SU-DHL-6 (cell line): ENCODE results near the gene ADCY3.

Source experiments
- H2AFZ ChIP-seq: fragments of 200-600 bp; sonication (generic); 2 replicates; pipeline ENCODE4 v1.6.1; 2014; ENCODE audit warnings: low read depth, mild to moderate bottlenecking, moderate library complexity, mixed read lengths, antibody characterized with exemption, low read length; ENCODE audit not compliant: severe bottlenecking
- H3F3A ChIP-seq: fragments of 200-600 bp; shearing (Covaris generic); 2 replicates; pipeline ENCODE4 v1.6.0; 2016; ENCODE audit warnings: antibody characterized with exemption, mild to moderate bottlenecking; ENCODE audit not compliant: insufficient read depth
- H3K27ac ChIP-seq: fragments of 200-600 bp; sonication (generic); 2 replicates; pipeline ENCODE4 v1.5.1; 2016; ENCODE audit warnings: low read depth, mild to moderate bottlenecking, low read length, moderate library complexity, mixed read lengths
- H3K27me3 ChIP-seq: fragments of 200-600 bp; sonication (generic), shearing (Covaris generic); 2 replicates; pipeline ENCODE4 v1.6.0; 2014; ENCODE audit warnings: mild to moderate bottlenecking, low read length
- H3K36me3 ChIP-seq: fragments of 200-600 bp; sonication (generic); 2 replicates; pipeline ENCODE4 v1.6.1; 2014; ENCODE audit warnings: mild to moderate bottlenecking, low read length, mixed read lengths
- H3K4me2 ChIP-seq: fragments of 300-600, 200-600 bp; shearing (Covaris generic), sonication (generic); 2 replicates; pipeline ENCODE4 v1.6.0; 2014; ENCODE audit warnings: low read length, low read depth, mild to moderate bottlenecking; ENCODE audit not compliant: poor library complexity, severe bottlenecking
- H3K4me3 ChIP-seq: fragments of 200-600 bp; sonication (generic); 2 replicates; pipeline ENCODE4 v1.5.1; 2014; ENCODE audit warnings: antibody characterized with exemption, low read length, mild to moderate bottlenecking, mixed read lengths; ENCODE audit not compliant: insufficient read depth, poor library complexity, severe bottlenecking
- H3K79me2 ChIP-seq: fragments of 200-600 bp; sonication (generic); 2 replicates; pipeline ENCODE4 v1.6.1; 2014; ENCODE audit warnings: mild to moderate bottlenecking, low read length, moderate library complexity; ENCODE audit not compliant: insufficient read depth
- H3K9ac ChIP-seq: fragments of 200-600 bp; sonication (generic); 2 replicates; pipeline ENCODE4 v1.7.0; 2014; ENCODE audit warnings: mild to moderate bottlenecking, low read length
- H3K9me2 ChIP-seq: fragments of 200-600 bp; sonication (generic); replicated peaks from 2 replicates; pipeline ENCODE4 v1.6.1; 2014; ENCODE audit warnings: low read length; ENCODE audit not compliant: insufficient read depth
- H3K9me3 ChIP-seq: fragments of 200-600 bp; sonication (generic); 2 replicates; pipeline ENCODE4 v1.6.1; 2014; ENCODE audit warnings: low read length, mixed read lengths; ENCODE audit not compliant: insufficient read depth
- H4K20me1 ChIP-seq: fragments of 200-600 bp; sonication (generic); 2 replicates; pipeline ENCODE4 v1.6.1; 2014; ENCODE audit warnings: low read depth, mild to moderate bottlenecking, antibody characterized with exemption, low read length, moderate library complexity, mixed read lengths
- CTCF ChIP-seq: fragments of 200-600 bp; sonication (generic); IDR thresholded peaks from one replicate; pipeline ENCODE4 v1.5.1; 2017; ENCODE audit warnings: antibody characterized with exemption, mild to moderate bottlenecking, low read length, moderate library complexity; ENCODE audit not compliant: insufficient read depth, poor library complexity, severe bottlenecking
- EZH2phosphoT487 ChIP-seq: fragments of 200-600 bp; sonication (generic), shearing (Covaris generic); conservative IDR thresholded peaks from 2 replicates; pipeline ENCODE4 v1.6.1; 2018; ENCODE audit warnings: mild to moderate bottlenecking, antibody characterized with exemption, low read length, moderate library complexity, mixed read lengths

Gene ADCY3

GRCh38 chr2:24959761-24960160, 39.7 kb upstream of the ADCY3 start:
- no peaks in the 10 kb centered on the region for H3K79me2 ChIP-seq
- H3K9me2 ChIP-seq = no peaks in the 10 kb centered on the region
- H3K9ac ChIP-seq = no peak overlapping the region
- H2AFZ ChIP-seq = no peak overlapping the region
- no peak overlapping the region for H3K27ac ChIP-seq
- no peaks in the 10 kb centered on the region for H3F3A ChIP-seq
- TF ChIP-seq CTCF = no peak
- no peak for TF ChIP-seq EZH2phosphoT487
- H3K36me3 ChIP-seq = peaks cover 22% of the 10 kb centered on the region
- H3K27me3 ChIP-seq = no peaks in the 10 kb centered on the region
- H3K9me3 ChIP-seq = peaks cover 9% of the 10 kb centered on the region; the same call in 1 of the 2 replicates
- no peak overlapping the region for H3K4me2 ChIP-seq
- H4K20me1 ChIP-seq = no peaks in the 10 kb centered on the region
- no peak overlapping the region for H3K4me3 ChIP-seq

- H3K9me3 ChIP-seq = peaks cover 9% of the 10 kb centered on the region; the same call in 1 of the 2 replicates
- H3K4me3 ChIP-seq = no peak overlapping the region
- H2AFZ ChIP-seq = no peak overlapping the region
- no peaks in the 10 kb centered on the region for H3K9me2 ChIP-seq
- no peaks in the 10 kb centered on the region for H3K79me2 ChIP-seq
- H3K4me2 ChIP-seq = no peak overlapping the region
- no peaks in the 10 kb centered on the region for H3K27me3 ChIP-seq
- no peak overlapping the region for H3K9ac ChIP-seq
- H4K20me1 ChIP-seq = no peaks in the 10 kb centered on the region
- TF ChIP-seq EZH2phosphoT487 = no peak
- no peak for TF ChIP-seq CTCF
- H3K36me3 ChIP-seq = peaks cover 22% of the 10 kb centered on the region
- H3K27ac ChIP-seq = no peak overlapping the region
- no peaks in the 10 kb centered on the region for H3F3A ChIP-seq
Measured at GRCh38 chr2:24958411-24958935, 38.4 kb upstream of the ADCY3 start.

GRCh38 chr2:24957976-24958375, 37.9 kb upstream of the ADCY3 start:
- H3K79me2 ChIP-seq = no peaks in the 10 kb centered on the region
- H3K9me2 ChIP-seq = no peaks in the 10 kb centered on the region
- no peak overlapping the region for H3K4me3 ChIP-seq
- no peaks in the 10 kb centered on the region for H3K27me3 ChIP-seq
- H3K9me3 ChIP-seq = peaks cover 9% of the 10 kb centered on the region; the same call in 1 of the 2 replicates
- no peaks in the 10 kb centered on the region for H4K20me1 ChIP-seq
- no peaks in the 10 kb centered on the region for H3F3A ChIP-seq
- no peak overlapping the region for H3K9ac ChIP-seq
- no peak overlapping the region for H3K27ac ChIP-seq
- H3K4me2 ChIP-seq = no peak overlapping the region
- H3K36me3 ChIP-seq = peaks cover 22% of the 10 kb centered on the region
- TF ChIP-seq EZH2phosphoT487 (no peak), CTCF (no peak)
- H2AFZ ChIP-seq = no peak overlapping the region
